K562 (cell line): Measurements from ENCODE around the gene ITSN2. TPM values are rescaled to one million over a fixed set of nuclear protein-coding genes. Genes with fewer than 3 reads are reported as not detected.

Experiments used
- ATAC-seq: fragments of 200-7000 bp; cut with Tn5 transposase; 3 replicates; pipeline ENCODE4 v1.9.1; 2020; ENCODE audit warnings: moderate library complexity
- BruUV-seq: library from RNA; stranded (reverse); fragments of 400-500 nt; replicated peaks from 2 replicates; lab custom pipeline; 2021; lab: Mats Ljungman, UMichigan
- CTCF ChIA-PET: fragments of 300-600 bp; formaldehyde crosslinking; extraction: SDS; loops from one replicate; lab custom pipeline; 2021; ENCODE audit warnings: low intra/inter-chr PET ratio; lab: Yijun Ruan, JAX
- POLR2A ChIA-PET: fragments of 300-600, 350-650 bp; sonication (Branson Sonifier 250); formaldehyde crosslinking; extraction: SDS; loops from one replicate; lab custom pipeline; 2021; ENCODE audit warnings: antibody characterized with exemption, inconsistent platforms; lab: Yijun Ruan, JAX
- DNase-seq, 4 experiments: peaks; one replicate each; pipeline versions ENCODE4 v3.0.0 to v3.0.0-alpha.2; 2011 to 2018; ENCODE audit warnings: low spot score in 3 of 4, mixed read lengths in 3 of 4; ENCODE audit errors: extremely low read depth in 1 of 4
- FAIRE-seq: peaks from 2 replicates; lab custom pipeline; 2011; peaks lifted over from hg19 to GRCh38; lab: Jason Lieb, UNC
- H2AFZ ChIP-seq: 2 replicates; pipeline ENCODE4 v1.6.0; 2011; ENCODE audit warnings: low read depth, low read length, control low read depth, inconsistent platforms
- H3K27ac ChIP-seq: fragments of 200-600 bp; 3 replicates; pipeline ENCODE4 v1.8.0; 2011; ENCODE audit warnings: low read depth, mild to moderate bottlenecking, control low read depth, inconsistent platforms, low read length, moderate library complexity, mixed read lengths; ENCODE audit errors: extremely low read depth
- H3K27me3 ChIP-seq, 2 experiments: fragments of 300-600 bp in 1 of 2; 2 replicates in 1 of 2; 3 replicates in 1 of 2; pipeline versions ENCODE4 v1.6.0 to v1.8.0; 2011; ENCODE audit warnings: inconsistent platforms in 2 of 2, low read length in 2 of 2, mild to moderate bottlenecking in 1 of 2, mixed read lengths in 1 of 2, moderate library complexity in 1 of 2; ENCODE audit not compliant: control insufficient read depth in 2 of 2, insufficient read depth in 2 of 2
- H3K36me3 ChIP-seq: fragments of 300-600 bp; 3 replicates; pipeline ENCODE4 v1.8.0; 2011; ENCODE audit warnings: mild to moderate bottlenecking, low read length, inconsistent platforms; ENCODE audit not compliant: control insufficient read depth, insufficient read depth
- H3K4me1 ChIP-seq, 2 experiments: fragments of 200-600 bp in 1 of 2; replicated peaks in 1 of 2; 2 replicates in 1 of 2; 3 replicates in 1 of 2; pipeline versions ENCODE4 v1.5.1 to v1.8.0; 2011; ENCODE audit warnings: inconsistent platforms in 2 of 2, low read length in 2 of 2, mild to moderate bottlenecking in 1 of 2, mixed read lengths in 1 of 2, moderate library complexity in 1 of 2; ENCODE audit not compliant: control insufficient read depth in 2 of 2, insufficient read depth in 2 of 2
- H3K4me2 ChIP-seq: 2 replicates; pipeline ENCODE4 v1.6.1; 2011; ENCODE audit warnings: low read length, control low read depth, inconsistent platforms, mixed read lengths; ENCODE audit not compliant: insufficient read depth
- H3K4me3 ChIP-seq: fragments of 200-600 bp; sonication (generic), shearing (Covaris generic); 2 replicates; pipeline ENCODE4 v1.5.1; 2016; ENCODE audit warnings: control low read depth, inconsistent platforms
- H3K79me2 ChIP-seq: fragments of 200-600 bp; 3 replicates; pipeline ENCODE4 v1.8.0; 2011; ENCODE audit warnings: low read length, inconsistent platforms; ENCODE audit not compliant: control insufficient read depth, insufficient read depth
- H3K9ac ChIP-seq, 2 experiments: 2 replicates each; pipeline versions ENCODE4 v1.6.0 to v1.6.1; 2011; ENCODE audit warnings: low read depth in 2 of 2, low read length in 2 of 2, control low read depth in 1 of 2, inconsistent platforms in 1 of 2, mild to moderate bottlenecking in 1 of 2, mixed read lengths in 1 of 2; ENCODE audit not compliant: insufficient read depth in 1 of 2
- H3K9me1 ChIP-seq: one replicate; pipeline ENCODE4 v1.6.0; 2011; ENCODE audit warnings: inconsistent platforms, mild to moderate bottlenecking, low read length, moderate library complexity; ENCODE audit not compliant: control insufficient read depth, insufficient read depth
- H3K9me3 ChIP-seq: replicated peaks from 2 replicates; pipeline ENCODE4 v1.5.1; 2011; ENCODE audit warnings: low read depth, low read length, inconsistent platforms; ENCODE audit not compliant: control insufficient read depth, insufficient read depth
- H4K20me1 ChIP-seq: replicated peaks from 2 replicates; pipeline ENCODE4 v1.6.1; 2011; ENCODE audit warnings: low read length, inconsistent platforms, mixed read lengths; ENCODE audit not compliant: control insufficient read depth, insufficient read depth
- CHD7 ChIP-seq: fragments of 200-600 bp; sonication (generic); IDR thresholded peaks from one replicate; pipeline ENCODE4 v1.6.1; 2012; ENCODE audit warnings: mild to moderate bottlenecking, low read depth, low read length, inconsistent platforms
- IRF1 ChIP-seq: sonication (generic); formaldehyde crosslinking; IDR thresholded peaks from 2 replicates; pipeline ENCODE4 v1.8.0; 2022; ENCODE audit warnings: missing genetic modification reagents, mild to moderate bottlenecking, borderline replicate concordance
- MAFF ChIP-seq: IDR thresholded peaks from 2 replicates; pipeline ENCODE4 v1.6.1; 2012; ENCODE audit warnings: low read length, improper control_type of control experiment
- POLR2AphosphoS5 ChIP-seq: IDR thresholded peaks from 2 replicates; pipeline ENCODE4 v1.6.1; 2011; ENCODE audit warnings: mild to moderate bottlenecking, low read depth, low read length, moderate library complexity; ENCODE audit not compliant: control insufficient read depth, insufficient read depth
- ZBTB12 ChIP-seq: fragments of 250-450 bp; sonication (Bioruptor Pico); IDR thresholded peaks from 2 replicates; pipeline ENCODE4 v1.4.0; 2020
- WGBS: fragments of 100-300 bp; shearing (Covaris generic); methylation state at CpG from one replicate; pipeline ENCODE4 v1.1.6; 2016; ENCODE audit warnings: low coverage, mixed read lengths; ENCODE audit not compliant: insufficient coverage; ENCODE audit errors: missing lambda C conversion rate; 5-methylcytosine and 5-hydroxymethylcytosine counted together
- in situ Hi-C: fragments of 300-500 bp; cut with MboI; formaldehyde crosslinking; loops from 4 replicates; pipeline ENCODE4 v1.15.0; 2018; ENCODE audit warnings: inconsistent platforms, mixed read lengths
- intact Hi-C: fragments of 100-400 bp; cut with micrococcal nuclease; formaldehyde crosslinking; loops from 2 replicates; pipeline ENCODE4 v1.14.2; 2022
- polyA plus RNA-seq, 8 experiments: library from polyadenylated mRNA; depleted of rRNA in 4 of 8; stranded (reverse) in 5 of 8; unstranded in 3 of 8; fragments of >200 nt; fragmentation: Nextera tagmentation in 2 of 8; fragmentation: Illumina TruSeq in 1 of 8; extraction: Ambion mirVana in 2 of 8; extraction: Trizol in 1 of 8; gene quantifications; 2 replicates each; pipeline versions ENCODE4 v1.2.1 to v1.2.3, GENCODE V29; 2011 to 2014; ENCODE audit warnings: inconsistent platforms in 1 of 8, missing spikeins in 1 of 8
- total RNA-seq, 7 experiments: library from RNA; depleted of rRNA in 6 of 7; stranded (reverse); fragments of >200 nt in 6 of 7; fragmentation: Illumina TruSeq in 2 of 7; extraction: Trizol in 2 of 7; gene quantifications; 2 replicates each; pipeline versions ENCODE4 v1.2.1 to v1.2.3, GENCODE V29; 2011 to 2021; ENCODE audit warnings: low replicate concordance in 1 of 7

The ITSN2 gene
- total and polyA plus RNA-seq, 9 of the 15 experiments (the other 6 are each of a cell fraction or from before 2014, with no cell fraction given): 6.6 to 19.9 (median 15.2) TPM

GRCh38 chr2:24164416-24164973, 195.8 kb downstream of the ITSN2 start:
- 19% methylated on average over 8 of the region's 8 CpGs for WGBS
- H3K9ac ChIP-seq: no peak overlapping the region
- FAIRE-seq: no peak
- in situ Hi-C loops (no loop called here), intact Hi-C loops (loop anchor here (1.0 to 2.0 kb wide), 5 partner anchors 80 to 340 kb away; partner anchors contain the start of genes ATAD2B, SF3B6 and TP53I3)
- ChIA-PET CTCF (interaction anchor here (0.6 to 1.6 kb wide), 5 partner anchors 80 to 237 kb away, joined by 3 to 10 read pairs (median 4); partner anchors contain the start of genes ATAD2B and TP53I3), POLR2A (interaction anchor here (1.1 kb wide), 1 partner anchor 8 kb away, joined by 5 read pairs; no protein-coding TSS in a partner anchor)
- H3K27me3 ChIP-seq: peaks cover 2 to 16% of the 10 kb centered on the region in 2 experiments; a peak in 1 of 5 replicates
- no peaks in the 10 kb centered on the region for H3K79me2 ChIP-seq
- H3K4me1 ChIP-seq: peaks cover 0 to 4% of the 10 kb centered on the region in 2 experiments; a peak in 1 of 5 replicates
- H3K9me3 ChIP-seq: no peaks in the 10 kb centered on the region
- H3K4me3 ChIP-seq: no peak overlapping the region
- no peaks in the 10 kb centered on the region for H4K20me1 ChIP-seq
- H3K4me2 ChIP-seq: peak overlapping the region; percentile 52
- peak; percentile 97 for ATAC-seq
- no TSS peak for BruUV-seq
- peak; percentile 58 to 78 (median 69) for DNase-seq
- no peaks in the 10 kb centered on the region for H3K36me3 ChIP-seq
- no peak overlapping the region for H3K27ac ChIP-seq
- peak overlapping the region; percentile 81 for H2AFZ ChIP-seq
- no peaks in the 10 kb centered on the region for H3K9me1 ChIP-seq
- TF ChIP-seq POLR2AphosphoS5 (no peak), ZBTB12 (CRISPR knock-in tag) (no peak), IRF1 (CRISPR knock-in tag) (no peak), CHD7 (no peak), MAFF (no peak)
